ENCODE measurements around the gene LRRC23.

LRRC23 gene

GRCh38 chr12:6947615-6948014 is 43.0 kb downstream of the LRRC23 start:
- DNase-seq (ENCODE audit: extremely low read depth, low read depth), result no peak
- TF ChIP-seq, protein P1, sequence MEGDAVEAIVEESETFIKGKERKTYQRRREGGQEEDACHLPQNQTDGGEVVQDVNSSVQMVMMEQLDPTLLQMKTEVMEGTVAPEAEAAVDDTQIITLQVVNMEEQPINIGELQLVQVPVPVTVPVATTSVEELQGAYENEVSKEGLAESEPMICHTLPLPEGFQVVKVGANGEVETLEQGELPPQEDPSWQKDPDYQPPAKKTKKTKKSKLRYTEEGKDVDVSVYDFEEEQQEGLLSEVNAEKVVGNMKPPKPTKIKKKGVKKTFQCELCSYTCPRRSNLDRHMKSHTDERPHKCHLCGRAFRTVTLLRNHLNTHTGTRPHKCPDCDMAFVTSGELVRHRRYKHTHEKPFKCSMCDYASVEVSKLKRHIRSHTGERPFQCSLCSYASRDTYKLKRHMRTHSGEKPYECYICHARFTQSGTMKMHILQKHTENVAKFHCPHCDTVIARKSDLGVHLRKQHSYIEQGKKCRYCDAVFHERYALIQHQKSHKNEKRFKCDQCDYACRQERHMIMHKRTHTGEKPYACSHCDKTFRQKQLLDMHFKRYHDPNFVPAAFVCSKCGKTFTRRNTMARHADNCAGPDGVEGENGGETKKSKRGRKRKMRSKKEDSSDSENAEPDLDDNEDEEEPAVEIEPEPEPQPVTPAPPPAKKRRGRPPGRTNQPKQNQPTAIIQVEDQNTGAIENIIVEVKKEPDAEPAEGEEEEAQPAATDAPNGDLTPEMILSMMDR (IDR thresholded peaks at IDR 0.05; ENCODE audit: low read depth, low read length, missing control alignments), result no peak
- H3K4me3 ChIP-seq (replicated peaks; ENCODE audit: low read depth, low read length), result no peak overlapping the region

GRCh38 chr12:6948873-6949594 is 44.4 kb downstream of the LRRC23 start:
- TF ChIP-seq, protein P1 (IDR thresholded peaks at IDR 0.05; ENCODE audit: low read depth, low read length, missing control alignments), result no peak
- H3K4me3 ChIP-seq (replicated peaks; ENCODE audit: low read depth, low read length), result no peak overlapping the region

DNA sequence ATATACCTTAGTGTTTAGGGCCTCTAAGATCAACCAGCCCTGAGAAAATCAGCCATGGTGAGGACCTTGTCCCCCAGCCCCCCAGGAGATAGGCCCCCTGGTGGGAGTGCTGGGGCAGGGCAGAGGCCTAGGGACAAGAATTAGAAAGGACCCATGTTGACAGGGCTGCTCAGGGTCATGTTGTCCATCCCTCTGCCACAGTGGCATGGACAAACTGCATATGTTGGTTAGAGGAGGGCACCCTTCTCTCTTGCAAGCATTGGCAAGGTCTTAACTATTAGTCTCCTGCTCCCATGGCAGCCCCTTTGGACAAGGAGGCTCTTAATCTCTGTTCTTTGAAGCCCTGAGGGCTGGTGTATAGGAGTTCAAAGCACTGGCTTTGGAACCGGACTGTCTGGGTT is 45.8 kb downstream of the LRRC23 start:
- no peak overlapping the region for H3K4me3 ChIP-seq (replicated peaks; ENCODE audit: low read depth, low read length)
- TF ChIP-seq, protein P1 (IDR thresholded peaks at IDR 0.05; ENCODE audit: low read depth, low read length, missing control alignments), result no peak
- DNase-seq (ENCODE audit: extremely low read depth, low read depth), result no peak

More at GRCh38 chr12:6948873-6949594, 44.4 kb downstream of the LRRC23 start:
- no peak for DNase-seq (ENCODE audit: extremely low read depth, low read depth)

DNA sequence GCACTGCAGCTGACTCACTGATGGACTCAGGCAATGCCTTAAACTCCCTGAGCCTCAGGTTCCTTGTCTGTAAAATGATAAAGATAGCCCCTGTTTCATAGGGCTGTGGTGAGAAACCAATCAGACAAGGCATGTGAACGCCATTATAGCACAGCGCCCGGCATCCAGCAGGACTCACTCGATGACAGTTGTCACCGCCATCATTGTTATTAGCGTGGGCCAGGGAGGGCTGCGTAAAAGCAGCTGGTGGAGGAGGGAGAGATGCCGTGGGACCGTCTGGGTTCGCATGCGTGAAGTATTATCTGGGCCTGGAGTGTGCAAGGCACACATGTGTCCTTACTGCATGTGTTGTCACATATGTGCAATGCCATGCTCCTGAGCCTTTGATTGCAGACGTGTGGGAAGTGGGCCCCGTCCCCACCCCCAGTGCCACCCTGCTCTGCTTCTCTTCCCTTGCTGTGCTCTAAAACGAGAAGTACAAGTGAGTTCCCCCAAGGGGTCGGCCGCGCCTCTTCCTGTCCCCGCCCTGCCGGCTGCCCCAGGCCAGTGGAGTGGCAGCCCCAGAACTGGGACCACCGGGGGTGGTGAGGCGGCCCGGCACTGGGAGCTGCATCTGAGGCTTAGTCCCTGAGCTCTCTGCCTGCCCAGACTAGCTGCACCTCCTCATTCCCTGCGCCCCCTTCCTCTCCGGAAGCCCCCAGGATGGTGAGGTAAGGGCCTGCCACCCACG is 46.4 kb downstream of the LRRC23 start, which contains the start of gene PTPN6:
PTPN6 (plus strand) TSS at position 546 of the 730 bp plus-strand sequence; CDS start at position 703, 157 bp downstream.
- no peak within 1 kb of the TSS for H3K4me3 ChIP-seq (replicated peaks; ENCODE audit: low read depth, low read length)
- TF ChIP-seq, protein P1 (IDR thresholded peaks at IDR 0.05; ENCODE audit: low read depth, low read length, missing control alignments), result no peak
- no peak for DNase-seq (ENCODE audit: extremely low read depth, low read depth)

- H3K4me3 ChIP-seq (replicated peaks; ENCODE audit: low read depth, low read length), result no peak overlapping the region
- TF ChIP-seq, protein P1 (IDR thresholded peaks at IDR 0.05; ENCODE audit: low read depth, low read length, missing control alignments), result no peak
- DNase-seq (ENCODE audit: extremely low read depth, low read depth), result no peak
These were observed 47.0 kb downstream of the LRRC23 start for GRCh38 chr12:6951551-6952120.

- no peak for DNase-seq (ENCODE audit: extremely low read depth, low read depth)
- no peak overlapping the region for H3K4me3 ChIP-seq (replicated peaks; ENCODE audit: low read depth, low read length)
- TF ChIP-seq, protein P1 (IDR thresholded peaks at IDR 0.05; ENCODE audit: low read depth, low read length, missing control alignments), result no peak
These were observed 47.7 kb downstream of the LRRC23 start for GRCh38 chr12:6952121-6952862.
